GM18870 (cell line): ENCODE data around the gene PPIL6.

ENCODE experiments used
- ATAC-seq: cut with Tn5 transposase; IDR thresholded peaks from one replicate; pipeline ENCODE4 v1.9.1; 2021; ENCODE audit warnings: moderate library complexity; ENCODE audit not compliant: unreplicated experiment

The PPIL6 gene

DNA sequence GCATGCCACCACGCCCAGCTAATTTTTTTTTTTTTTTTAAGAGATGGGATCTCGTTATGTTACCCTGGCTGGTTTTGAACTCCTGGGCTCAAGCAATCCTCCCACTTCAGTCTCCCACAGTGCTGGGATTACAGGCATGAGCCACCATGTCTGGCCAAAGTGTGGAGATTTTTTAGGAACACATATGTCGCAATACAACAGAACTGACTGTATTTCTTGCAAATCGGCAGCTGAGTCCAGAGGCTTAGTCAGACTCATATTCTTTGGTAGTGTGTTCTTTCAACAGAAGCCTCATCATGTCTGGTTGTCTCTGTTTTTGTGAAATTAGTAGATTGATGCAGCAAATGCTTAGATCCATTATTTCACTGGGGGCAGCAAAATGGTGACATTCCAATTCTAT, 34.2 kb downstream of the PPIL6 start:
- ATAC-seq, result no peak

DNA sequence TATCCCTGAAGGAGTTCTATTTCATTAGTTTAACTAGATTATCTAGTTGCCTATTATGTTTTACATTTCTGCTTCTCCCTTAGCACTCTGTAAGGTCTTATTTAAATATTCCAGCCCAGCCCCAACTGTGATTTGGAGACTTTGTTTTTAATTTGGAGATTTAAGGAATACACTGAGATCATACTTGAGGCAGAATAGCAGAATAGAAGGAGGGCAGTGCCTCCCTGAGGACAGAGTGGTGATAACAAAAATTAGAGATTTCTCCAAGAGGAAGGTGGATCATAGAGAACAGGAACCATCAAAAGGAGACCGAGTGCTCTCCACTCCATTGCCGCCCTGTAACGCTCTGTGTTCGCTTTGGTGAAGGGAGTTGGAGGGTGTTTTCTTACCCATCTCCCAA, 43.4 kb downstream of the PPIL6 start:
- no peak for ATAC-seq

DNA sequence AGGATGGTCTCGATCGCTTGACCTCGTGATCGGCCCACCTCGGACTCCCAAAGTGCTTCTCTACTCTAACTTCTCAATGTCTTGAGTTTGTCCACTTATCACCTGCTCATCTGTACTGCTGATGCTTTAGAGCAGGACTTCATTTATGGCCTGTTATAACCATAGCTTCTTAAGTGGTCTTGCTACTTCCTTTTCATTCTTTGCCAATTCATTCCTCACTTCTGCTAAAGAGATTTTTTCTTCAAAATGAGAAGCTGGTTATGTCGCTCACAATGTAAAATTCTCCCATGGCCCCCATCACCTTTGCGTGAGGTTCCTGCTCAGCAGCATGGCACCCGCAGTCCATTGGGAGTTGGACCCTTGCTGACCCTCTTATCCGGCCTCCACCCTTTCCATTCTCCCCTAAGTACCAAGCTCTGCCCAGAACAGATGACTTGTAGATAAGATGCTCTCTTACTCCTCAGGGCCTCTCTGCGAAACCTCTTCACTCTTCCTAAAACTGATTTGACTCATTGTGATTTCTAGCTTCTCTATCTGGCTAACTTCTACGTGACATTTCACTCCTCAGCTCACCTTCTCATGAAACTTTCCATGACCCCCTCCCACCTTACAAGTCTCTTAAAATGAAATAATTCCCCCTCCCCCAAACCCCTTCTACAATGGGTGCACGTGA, 44.2 kb downstream of the PPIL6 start:
- no peak for ATAC-seq

DNA sequence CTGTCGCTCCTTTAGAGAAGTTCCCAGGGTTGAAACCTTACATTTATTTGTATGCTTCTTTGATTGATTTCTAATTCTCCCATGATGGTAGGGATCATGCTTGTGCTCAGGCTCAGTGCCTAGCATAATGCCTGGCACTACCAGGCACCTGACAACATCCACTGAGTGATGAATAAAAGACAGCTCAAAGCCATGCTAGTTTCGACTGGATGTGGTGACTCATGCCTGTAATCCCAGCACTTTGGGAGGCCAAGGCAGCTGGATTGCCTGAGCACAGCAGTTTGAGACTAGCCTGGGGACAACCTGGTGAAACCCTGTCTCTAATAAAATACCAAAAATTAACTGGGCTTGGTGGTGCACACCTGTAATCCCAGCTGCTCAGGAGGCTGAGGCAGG, 46.5 kb downstream of the PPIL6 start:
- no peak for ATAC-seq

DNA sequence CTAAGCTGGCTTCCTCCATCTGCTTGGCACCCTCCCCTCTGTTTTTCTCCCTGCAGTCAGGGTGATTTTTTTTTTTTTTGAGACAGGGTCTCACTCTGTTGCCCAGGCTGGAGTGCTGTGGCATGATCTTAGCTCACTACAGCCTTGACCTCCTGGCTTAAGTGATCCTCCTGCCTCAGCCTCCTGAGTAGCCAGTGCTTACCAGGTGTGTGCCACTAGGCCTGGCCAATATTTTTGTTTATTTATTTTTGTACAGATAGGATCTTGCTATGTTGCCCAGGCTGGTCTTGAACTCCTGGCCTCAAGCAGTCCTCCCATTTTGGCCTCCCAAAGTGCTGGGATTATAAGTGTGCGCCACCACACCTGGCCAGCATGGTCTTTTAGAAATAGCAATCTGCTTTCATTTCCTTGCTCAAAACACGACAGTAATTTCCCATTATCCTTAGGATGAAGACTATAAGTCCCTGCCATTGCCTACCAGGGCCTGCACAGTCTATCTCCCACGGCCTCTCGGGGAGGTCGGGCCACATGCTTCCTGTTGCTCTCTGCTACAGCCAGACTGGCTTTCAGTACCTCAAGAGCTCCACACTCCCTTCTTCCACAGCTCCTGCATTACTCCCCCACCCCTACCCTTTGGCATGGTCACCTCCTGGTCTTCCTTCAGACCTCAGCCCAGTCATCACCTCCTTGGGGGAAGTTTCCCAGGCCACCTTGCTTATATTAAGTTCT, 47.1 kb downstream of the PPIL6 start:
- no peak for ATAC-seq

DNA sequence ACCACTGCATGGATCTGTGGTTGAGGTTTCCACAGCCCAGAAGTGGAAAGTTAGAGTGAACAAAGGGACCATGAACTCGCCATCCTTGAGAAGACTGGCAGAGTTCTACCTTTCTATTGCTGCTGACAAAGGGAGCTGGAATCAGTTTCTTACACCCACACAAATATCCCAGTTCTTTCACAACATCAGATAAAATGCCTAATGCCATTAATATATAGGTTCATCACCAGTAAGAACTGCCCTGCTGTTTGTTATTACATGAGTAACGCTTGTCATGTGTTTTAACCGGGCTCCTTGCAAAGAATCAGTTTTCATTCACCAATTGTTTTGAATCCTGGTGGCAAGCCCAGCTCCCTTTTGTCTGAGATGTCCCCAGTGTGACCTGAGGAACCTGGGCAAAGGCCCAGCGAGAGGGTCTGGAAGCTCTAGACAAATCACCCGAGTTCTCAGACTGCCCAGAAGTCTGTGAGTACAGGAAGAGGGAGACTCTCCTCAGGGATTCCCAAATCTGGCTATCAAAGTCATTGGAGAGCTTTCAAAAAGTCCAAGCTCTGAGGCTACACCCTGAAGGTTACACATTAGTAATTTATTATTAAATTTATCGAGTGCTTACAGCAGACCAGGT, 50.7 kb downstream of the PPIL6 start:
- ATAC-seq, result no peak

- no peak for ATAC-seq
Measured at GRCh38 chr6:109388265-109388664, 52.2 kb downstream of the PPIL6 start.

- ATAC-seq, result no peak
Measured at GRCh38 chr6:109383438-109383940, 56.9 kb downstream of the PPIL6 start.

GRCh38 chr6:109382576-109383437, 57.6 kb downstream of the PPIL6 start:
- peak; percentile 60 for ATAC-seq

DNA sequence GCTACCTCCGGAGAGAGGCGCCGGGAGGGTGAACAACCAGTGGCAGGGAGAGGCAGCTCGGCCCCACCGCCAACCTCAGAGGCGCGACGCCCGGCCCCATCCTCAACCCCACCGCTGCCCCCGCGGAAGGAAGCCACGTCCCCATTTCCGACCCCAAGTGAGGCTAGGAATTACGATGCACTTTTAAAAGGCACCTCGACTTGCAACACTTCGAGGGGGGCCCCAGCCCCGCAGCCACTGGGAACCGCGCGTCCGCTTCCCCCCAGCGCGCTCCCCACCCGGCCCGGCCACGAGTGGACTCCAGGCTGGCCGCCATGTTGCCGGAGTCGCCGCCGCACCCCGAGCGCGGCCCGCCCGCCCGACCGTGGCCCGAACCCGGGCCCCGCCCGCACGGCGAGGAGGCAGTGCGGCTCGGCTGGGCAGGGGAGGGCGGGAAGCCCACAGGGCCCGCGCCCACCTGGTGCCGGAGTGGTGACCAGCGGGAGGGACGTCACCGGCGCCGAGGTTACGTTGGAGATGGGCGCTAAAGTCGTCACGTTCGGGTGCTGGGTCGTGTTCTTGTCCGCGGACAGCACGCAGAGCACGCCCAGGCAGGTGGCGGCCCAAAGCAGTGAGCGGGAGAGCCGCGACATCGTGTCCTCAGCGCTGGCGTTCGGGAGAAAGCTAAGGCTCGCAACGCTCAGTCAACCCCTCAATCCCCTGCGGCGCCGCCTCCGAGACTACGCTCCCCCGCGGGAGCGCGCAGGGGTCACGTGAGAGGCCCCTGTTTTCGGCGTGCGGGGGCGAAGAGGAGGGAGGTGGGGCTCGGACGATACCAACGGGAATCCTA, 58.5 kb downstream of the PPIL6 start, which contains the start of gene CD164:
Gene CD164 (minus strand): TSS at position 721 of the 829 bp plus-strand sequence. CDS start 89 bp downstream, at position 632.
- peak; percentile 28 for ATAC-seq

DNA sequence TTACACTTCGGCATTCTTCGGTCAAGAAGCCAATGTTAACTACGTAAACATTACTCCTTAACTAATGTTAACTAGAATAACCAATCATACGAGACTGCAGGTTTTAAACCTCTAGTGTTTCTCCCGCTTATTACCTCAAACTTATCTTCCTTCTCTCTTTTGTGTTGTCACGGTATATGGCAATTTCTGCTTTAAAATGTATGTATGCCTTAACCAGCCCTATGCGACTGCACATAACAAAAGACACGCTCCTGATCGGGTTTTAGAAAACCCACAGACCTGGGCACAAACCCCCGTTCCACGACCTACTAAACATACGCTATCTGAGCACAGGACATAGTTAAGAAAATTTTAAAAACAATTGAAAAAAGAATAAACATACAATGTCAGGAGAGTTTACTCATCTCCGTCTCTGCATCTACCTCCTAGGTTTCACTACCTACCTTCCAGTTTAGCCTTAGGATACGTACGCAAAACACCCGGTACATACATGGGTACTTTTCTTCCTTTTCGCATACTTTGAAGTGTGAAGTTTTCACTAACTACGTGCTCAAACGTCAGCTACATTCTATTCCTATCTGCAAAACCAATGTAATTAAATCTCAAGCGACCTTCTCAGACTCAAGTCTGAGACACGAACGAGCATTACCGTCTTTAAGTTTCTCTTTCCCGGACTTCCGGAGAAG, 59.2 kb downstream of the PPIL6 start:
- ATAC-seq, result no peak

GRCh38 chr6:109379711-109380110, 60.7 kb downstream of the PPIL6 start:
- ATAC-seq, result no peak

- no peak for ATAC-seq
Measured at GRCh38 chr6:109377717-109378116, 62.7 kb downstream of the PPIL6 start.

- no peak for ATAC-seq
Measured at GRCh38 chr6:109374326-109374892, 66.0 kb downstream of the PPIL6 start.

DNA sequence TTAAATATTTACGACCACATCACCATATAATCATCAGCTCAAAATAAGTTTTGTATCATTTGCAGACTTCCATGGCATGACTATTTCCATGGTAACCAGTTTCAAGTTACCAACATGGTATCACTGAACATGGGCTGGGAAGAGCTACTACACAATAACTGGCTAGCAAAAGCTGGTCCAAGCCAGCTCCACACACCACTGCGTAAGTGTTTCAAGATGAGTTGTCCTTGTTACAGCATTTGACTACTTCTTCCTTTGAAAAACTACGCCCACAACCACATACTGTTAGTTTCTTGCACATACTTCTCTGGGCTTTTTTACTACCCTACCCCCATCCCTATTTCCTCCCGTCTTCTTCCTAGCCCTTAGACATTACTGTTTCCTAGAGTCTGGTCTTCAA, 66.7 kb downstream of the PPIL6 start:
- ATAC-seq, result peak; percentile 93

DNA sequence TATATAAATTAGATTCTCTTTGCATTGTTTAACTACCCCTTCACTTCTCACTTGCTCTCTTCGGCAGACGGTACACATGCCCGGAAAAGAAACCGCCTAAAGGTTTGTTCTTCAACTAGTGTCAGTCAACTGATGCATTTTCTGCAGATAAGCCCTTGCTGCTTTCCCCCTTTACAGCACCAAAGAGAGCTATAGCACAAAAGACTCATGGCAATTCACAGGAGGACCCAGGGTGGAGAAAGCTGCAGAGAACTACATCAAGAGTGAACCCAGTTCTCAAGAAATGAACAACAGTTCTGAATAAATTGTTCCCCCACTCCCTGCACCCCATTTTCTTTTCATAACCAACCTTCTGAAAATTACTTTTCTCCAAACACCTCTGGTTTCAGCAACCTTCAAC, 67.1 kb downstream of the PPIL6 start:
- ATAC-seq, result no peak

GRCh38 chr6:109372130-109372529, 68.3 kb downstream of the PPIL6 start:
- no peak for ATAC-seq

- no peak for ATAC-seq
Measured at GRCh38 chr6:109370792-109371191, 69.6 kb downstream of the PPIL6 start.

DNA sequence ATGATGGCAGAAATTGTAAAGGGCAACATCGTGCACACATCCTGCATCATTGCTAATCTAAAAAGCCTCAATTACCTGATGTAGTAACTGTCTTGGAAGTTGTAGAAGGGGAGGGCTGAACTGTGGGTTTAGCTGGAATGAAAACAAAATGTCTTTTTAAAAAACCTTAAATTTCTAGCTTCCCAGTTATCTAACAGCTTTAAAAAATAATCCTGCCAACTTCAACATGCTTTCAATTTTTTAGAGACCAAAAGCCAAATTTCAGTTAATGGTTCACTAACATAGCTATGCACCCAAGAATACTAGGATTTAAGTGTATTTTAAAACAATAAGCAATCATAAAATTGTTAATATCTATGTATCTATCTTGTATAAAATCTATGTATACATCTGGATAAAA, 70.1 kb downstream of the PPIL6 start:
- no peak for ATAC-seq
